ENCODE measurements around the gene CENPT. TPM values are rescaled to one million over a fixed set of nuclear protein-coding genes. Genes with fewer than 3 reads are reported as not detected.
A peak's percentile ranks its signal among the peaks of the same experiment; 100 is the strongest.

The CENPT gene
- polyA plus RNA-seq, 2 of the 4 experiments (the other 2 are of a cell fraction) = 19.1 to 36.9 TPM

DNA sequence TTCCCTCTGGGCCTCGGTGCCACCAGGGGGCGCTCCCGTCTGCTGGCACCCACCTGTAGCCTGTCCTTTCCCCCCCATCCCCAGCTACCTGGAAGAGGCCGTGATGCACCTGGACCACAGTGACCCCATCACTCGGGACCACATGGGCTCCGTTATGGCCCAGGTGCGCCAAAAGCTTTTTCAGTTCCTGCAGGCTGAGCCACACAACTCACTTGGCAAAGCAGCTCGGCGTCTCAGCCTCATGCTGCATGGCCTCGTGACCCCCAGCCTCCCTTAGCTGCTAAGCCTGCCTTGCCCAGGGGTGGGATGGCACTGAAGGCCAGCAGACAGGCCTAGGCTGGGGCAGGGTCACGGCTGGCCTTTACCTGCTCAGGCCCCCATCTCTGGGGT is 36.4 kb upstream of the CENPT start:
- no peaks in the 10 kb centered on the region for H3K9me3 ChIP-seq
- H3K4me3 ChIP-seq = no peak overlapping the region
- H3K4me2 ChIP-seq = no peak overlapping the region
- no peak for FAIRE-seq
- TF ChIP-seq RAD21 (conservative IDR thresholded peaks at IDR 0.05 in 1 of 2, IDR thresholded peaks at IDR 0.05 in 1 of 2) (peak; percentile 67 to 73), SMC3 (IDR thresholded peaks at IDR 0.05) (peak; percentile 73), MAFK (IDR thresholded peaks at IDR 0.05; ENCODE audit: partially characterized antibody) (no peak)
- TF ChIP-seq, protein P1, sequence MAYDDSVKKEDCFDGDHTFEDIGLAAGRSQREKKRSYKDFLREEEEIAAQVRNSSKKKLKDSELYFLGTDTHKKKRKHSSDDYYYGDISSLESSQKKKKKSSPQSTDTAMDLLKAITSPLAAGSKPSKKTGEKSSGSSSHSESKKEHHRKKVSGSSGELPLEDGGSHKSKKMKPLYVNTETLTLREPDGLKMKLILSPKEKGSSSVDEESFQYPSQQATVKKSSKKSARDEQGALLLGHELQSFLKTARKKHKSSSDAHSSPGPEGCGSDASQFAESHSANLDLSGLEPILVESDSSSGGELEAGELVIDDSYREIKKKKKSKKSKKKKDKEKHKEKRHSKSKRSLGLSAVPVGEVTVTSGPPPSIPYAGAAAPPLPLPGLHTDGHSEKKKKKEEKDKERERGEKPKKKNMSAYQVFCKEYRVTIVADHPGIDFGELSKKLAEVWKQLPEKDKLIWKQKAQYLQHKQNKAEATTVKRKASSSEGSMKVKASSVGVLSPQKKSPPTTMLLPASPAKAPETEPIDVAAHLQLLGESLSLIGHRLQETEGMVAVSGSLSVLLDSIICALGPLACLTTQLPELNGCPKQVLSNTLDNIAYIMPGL (CRISPR knock-in tag; IDR thresholded peaks at IDR 0.05; ENCODE audit: borderline replicate concordance) = no peak
- TF ChIP-seq, protein P2, sequence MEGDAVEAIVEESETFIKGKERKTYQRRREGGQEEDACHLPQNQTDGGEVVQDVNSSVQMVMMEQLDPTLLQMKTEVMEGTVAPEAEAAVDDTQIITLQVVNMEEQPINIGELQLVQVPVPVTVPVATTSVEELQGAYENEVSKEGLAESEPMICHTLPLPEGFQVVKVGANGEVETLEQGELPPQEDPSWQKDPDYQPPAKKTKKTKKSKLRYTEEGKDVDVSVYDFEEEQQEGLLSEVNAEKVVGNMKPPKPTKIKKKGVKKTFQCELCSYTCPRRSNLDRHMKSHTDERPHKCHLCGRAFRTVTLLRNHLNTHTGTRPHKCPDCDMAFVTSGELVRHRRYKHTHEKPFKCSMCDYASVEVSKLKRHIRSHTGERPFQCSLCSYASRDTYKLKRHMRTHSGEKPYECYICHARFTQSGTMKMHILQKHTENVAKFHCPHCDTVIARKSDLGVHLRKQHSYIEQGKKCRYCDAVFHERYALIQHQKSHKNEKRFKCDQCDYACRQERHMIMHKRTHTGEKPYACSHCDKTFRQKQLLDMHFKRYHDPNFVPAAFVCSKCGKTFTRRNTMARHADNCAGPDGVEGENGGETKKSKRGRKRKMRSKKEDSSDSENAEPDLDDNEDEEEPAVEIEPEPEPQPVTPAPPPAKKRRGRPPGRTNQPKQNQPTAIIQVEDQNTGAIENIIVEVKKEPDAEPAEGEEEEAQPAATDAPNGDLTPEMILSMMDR (IDR thresholded peaks at IDR 0.05) = peak; percentile 79
- CTCF ChIA-PET = interaction anchor here (0.6 to 17.4 kb wide), 37 partner anchors 9 to 363 kb away, joined by 3 to 370 read pairs (median 5); partner anchors contain the start of genes CTRL, EDC4, NUTF2 and PSKH1
- WGBS (ENCODE audit: missing lambda C conversion rate) = 45% methylated on average over 11 of the region's 11 CpGs
- DNase-seq (ENCODE audit: low read depth in 1 of 2, low spot score in 1 of 2) = peak; percentile 59 to 92
- H3K27ac ChIP-seq = no peak overlapping the region
- POLR2A ChIA-PET = interaction anchor here (1.8 kb wide), 1 partner anchor 9 kb away, joined by 8 read pairs; the partner anchor contains the start of gene PSKH1
- H3K4me1 ChIP-seq = peaks cover 9% of the 10 kb centered on the region; the same call in 1 of the 3 replicates
- ATAC-seq = peak; percentile 16 to 92; a peak in 5 of 6 replicates

DNA sequence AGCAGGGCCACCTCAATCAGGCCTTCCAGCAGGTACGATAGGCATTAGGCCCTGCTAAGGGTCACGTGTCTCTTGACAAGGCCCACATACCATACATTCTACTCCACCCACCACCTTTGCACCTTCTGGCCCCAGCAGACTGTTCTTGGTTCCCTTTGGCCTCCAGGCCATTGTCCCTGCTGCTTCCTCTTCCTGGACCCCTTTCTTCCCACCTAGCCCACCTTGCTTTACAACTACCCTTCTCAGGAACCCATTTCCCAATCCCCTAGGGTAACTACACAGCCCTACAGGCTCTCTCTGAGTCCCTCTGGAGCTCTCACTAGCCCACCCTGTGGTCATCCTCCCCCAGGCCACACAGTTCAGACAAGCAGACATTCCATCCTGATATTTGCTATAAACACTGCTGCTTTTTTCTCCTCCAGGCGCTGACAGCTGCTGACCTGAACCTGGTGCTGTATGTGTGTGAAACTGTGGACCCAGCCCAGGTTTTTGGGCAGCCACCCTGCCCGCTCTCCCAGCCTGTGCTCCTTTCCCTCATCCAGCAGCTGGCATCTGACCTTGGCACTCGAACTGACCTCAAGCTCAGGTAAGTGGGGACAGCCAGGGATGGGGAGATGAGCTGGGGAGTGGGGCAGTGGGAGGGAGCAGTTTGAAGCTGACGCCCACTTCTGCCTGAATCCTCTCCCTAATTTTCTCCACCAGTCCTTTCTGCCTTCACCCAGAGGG is 35.8 kb upstream of the CENPT start:
- no peak overlapping the region for H3K4me2 ChIP-seq
- H3K4me1 ChIP-seq = peaks cover 9% of the 10 kb centered on the region; the same call in 1 of the 3 replicates
- H3K27ac ChIP-seq = no peak overlapping the region
- no peaks in the 10 kb centered on the region for H3K9me3 ChIP-seq
- ATAC-seq = peak; percentile 24 to 77; a peak in 5 of 6 replicates
- CTCF ChIA-PET = interaction anchor here (0.6 to 17.4 kb wide), 40 partner anchors 9 to 363 kb away, joined by 3 to 370 read pairs (median 5); partner anchors contain the start of genes CTRL, EDC4, NUTF2 and PSKH1
- TF ChIP-seq RFX5 (IDR thresholded peaks at IDR 0.05) (no peak), RARB (CRISPR knock-in tag; IDR thresholded peaks at IDR 0.05) (no peak)
- POLR2A ChIA-PET = interaction anchor here (1.8 kb wide), 1 partner anchor 10 kb away, joined by 8 read pairs; the partner anchor contains the start of gene PSKH1
- no peak for DNase-seq (ENCODE audit: low read depth in 1 of 2, low spot score in 1 of 2)
- no peak for FAIRE-seq
- WGBS (ENCODE audit: missing lambda C conversion rate) = 51% methylated on average over 6 of the region's 6 CpGs
- H3K4me3 ChIP-seq = no peak overlapping the region

- Histone ChIP-seq H3K4me3 (no peak overlapping the region), H3K4me1 (peaks cover 9% of the 10 kb centered on the region; the same call in 1 of the 3 replicates), H3K9me3 (no peaks in the 10 kb centered on the region), H3K27ac (no peak overlapping the region), H3K4me2 (no peak overlapping the region)
- ATAC-seq (no peak), DNase-seq (ENCODE audit: low read depth in 1 of 2, low spot score in 1 of 2) (no peak), FAIRE-seq (no peak)
- POLR2A ChIA-PET = no interaction called here
- 88% methylated on average over 18 of the region's 18 CpGs for WGBS (ENCODE audit: missing lambda C conversion rate)
- CTCF ChIA-PET = interaction anchor here (0.6 to 17.4 kb wide), 21 partner anchors 8 to 347 kb away, joined by 3 to 370 read pairs (median 8); partner anchors contain the start of genes CTRL, EDC4, PSKH1 and PSMB10
- TF ChIP-seq CBX2 (IDR thresholded peaks at IDR 0.05; ENCODE audit: borderline replicate concordance, low read depth) (no peak), ZC3H11A (IDR thresholded peaks at IDR 0.05) (no peak), HOXB5 (CRISPR knock-in tag; IDR thresholded peaks at IDR 0.05) (no peak), POLR2AphosphoS2 (conservative IDR thresholded peaks at IDR 0.05; ENCODE audit: low read length) (no peak), BHLHE40 (IDR thresholded peaks at IDR 0.05; ENCODE audit: low read depth, low read length) (no peak), TFCP2L1 (CRISPR knock-in tag; IDR thresholded peaks at IDR 0.05) (no peak), CEBPB (IDR thresholded peaks at IDR 0.05) (no peak), HOXB13 (CRISPR knock-in tag; IDR thresholded peaks at IDR 0.05; ENCODE audit: low read depth) (no peak), KDM1A (IDR thresholded peaks at IDR 0.05; ENCODE audit: low read depth) (no peak), RAD21 (conservative IDR thresholded peaks at IDR 0.05 in 1 of 2, IDR thresholded peaks at IDR 0.05 in 1 of 2) (no peak)
- TF ChIP-seq, protein P3, sequence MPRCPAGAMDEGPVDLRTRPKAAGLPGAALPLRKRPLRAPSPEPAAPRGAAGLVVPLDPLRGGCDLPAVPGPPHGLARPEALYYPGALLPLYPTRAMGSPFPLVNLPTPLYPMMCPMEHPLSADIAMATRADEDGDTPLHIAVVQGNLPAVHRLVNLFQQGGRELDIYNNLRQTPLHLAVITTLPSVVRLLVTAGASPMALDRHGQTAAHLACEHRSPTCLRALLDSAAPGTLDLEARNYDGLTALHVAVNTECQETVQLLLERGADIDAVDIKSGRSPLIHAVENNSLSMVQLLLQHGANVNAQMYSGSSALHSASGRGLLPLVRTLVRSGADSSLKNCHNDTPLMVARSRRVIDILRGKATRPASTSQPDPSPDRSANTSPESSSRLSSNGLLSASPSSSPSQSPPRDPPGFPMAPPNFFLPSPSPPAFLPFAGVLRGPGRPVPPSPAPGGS (IDR thresholded peaks at IDR 0.05) = no peak
- TF ChIP-seq, protein P1 (CRISPR knock-in tag; IDR thresholded peaks at IDR 0.05; ENCODE audit: borderline replicate concordance) = no peak
- TF ChIP-seq, protein P4, sequence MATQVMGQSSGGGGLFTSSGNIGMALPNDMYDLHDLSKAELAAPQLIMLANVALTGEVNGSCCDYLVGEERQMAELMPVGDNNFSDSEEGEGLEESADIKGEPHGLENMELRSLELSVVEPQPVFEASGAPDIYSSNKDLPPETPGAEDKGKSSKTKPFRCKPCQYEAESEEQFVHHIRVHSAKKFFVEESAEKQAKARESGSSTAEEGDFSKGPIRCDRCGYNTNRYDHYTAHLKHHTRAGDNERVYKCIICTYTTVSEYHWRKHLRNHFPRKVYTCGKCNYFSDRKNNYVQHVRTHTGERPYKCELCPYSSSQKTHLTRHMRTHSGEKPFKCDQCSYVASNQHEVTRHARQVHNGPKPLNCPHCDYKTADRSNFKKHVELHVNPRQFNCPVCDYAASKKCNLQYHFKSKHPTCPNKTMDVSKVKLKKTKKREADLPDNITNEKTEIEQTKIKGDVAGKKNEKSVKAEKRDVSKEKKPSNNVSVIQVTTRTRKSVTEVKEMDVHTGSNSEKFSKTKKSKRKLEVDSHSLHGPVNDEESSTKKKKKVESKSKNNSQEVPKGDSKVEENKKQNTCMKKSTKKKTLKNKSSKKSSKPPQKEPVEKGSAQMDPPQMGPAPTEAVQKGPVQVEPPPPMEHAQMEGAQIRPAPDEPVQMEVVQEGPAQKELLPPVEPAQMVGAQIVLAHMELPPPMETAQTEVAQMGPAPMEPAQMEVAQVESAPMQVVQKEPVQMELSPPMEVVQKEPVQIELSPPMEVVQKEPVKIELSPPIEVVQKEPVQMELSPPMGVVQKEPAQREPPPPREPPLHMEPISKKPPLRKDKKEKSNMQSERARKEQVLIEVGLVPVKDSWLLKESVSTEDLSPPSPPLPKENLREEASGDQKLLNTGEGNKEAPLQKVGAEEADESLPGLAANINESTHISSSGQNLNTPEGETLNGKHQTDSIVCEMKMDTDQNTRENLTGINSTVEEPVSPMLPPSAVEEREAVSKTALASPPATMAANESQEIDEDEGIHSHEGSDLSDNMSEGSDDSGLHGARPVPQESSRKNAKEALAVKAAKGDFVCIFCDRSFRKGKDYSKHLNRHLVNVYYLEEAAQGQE (IDR thresholded peaks at IDR 0.05) = no peak
These were observed 35.1 kb upstream of the CENPT start for GRCh38 chr16:67882374-67883145.
